GM06990 (cell line): Measurements from ENCODE around the gene SPCS3.
"Not testable (repeated sequence)": the region's sequence is repeated elsewhere in the genome, so short reads cannot be mapped to it uniquely, and the experiment has no call there.

Experiments
- DNase-seq: peaks from one replicate; pipeline ENCODE4 v3.0.0-alpha.2; 2011; ENCODE audit not compliant: insufficient read length; ENCODE audit errors: extremely low read depth
- H3K27me3 ChIP-seq: replicated peaks from 2 replicates; pipeline ENCODE4 v1.6.0; 2011; ENCODE audit warnings: low read length; ENCODE audit not compliant: control insufficient read depth, insufficient read depth
- H3K36me3 ChIP-seq: 2 replicates; pipeline ENCODE4 v1.5.1; 2011; ENCODE audit warnings: low read length; ENCODE audit not compliant: control insufficient read depth, insufficient read depth
- H3K4me3 ChIP-seq: replicated peaks from 2 replicates; pipeline ENCODE4 v1.5.1; 2011; ENCODE audit warnings: low read depth, mild to moderate bottlenecking, control low read depth, low read length
- TF ChIP-seq, protein P1 (sequence below): IDR thresholded peaks from 2 replicates; pipeline ENCODE4 v1.5.1; 2011; ENCODE audit warnings: low read length, control low read depth, mild to moderate bottlenecking, inconsistent platforms; ENCODE audit not compliant: insufficient read depth, poor library complexity, severe bottlenecking

The SPCS3 gene

GRCh38 chr4:176274441-176274840 lies 45.3 kb upstream of the SPCS3 start:
- DNase-seq, result no peak
- Histone ChIP-seq H3K4me3 (no peak overlapping the region), H3K27me3 (no peaks in the 10 kb centered on the region; the same call in 1 of the 2 replicates), H3K36me3 (no peaks in the 10 kb centered on the region)
- TF ChIP-seq, protein P1, sequence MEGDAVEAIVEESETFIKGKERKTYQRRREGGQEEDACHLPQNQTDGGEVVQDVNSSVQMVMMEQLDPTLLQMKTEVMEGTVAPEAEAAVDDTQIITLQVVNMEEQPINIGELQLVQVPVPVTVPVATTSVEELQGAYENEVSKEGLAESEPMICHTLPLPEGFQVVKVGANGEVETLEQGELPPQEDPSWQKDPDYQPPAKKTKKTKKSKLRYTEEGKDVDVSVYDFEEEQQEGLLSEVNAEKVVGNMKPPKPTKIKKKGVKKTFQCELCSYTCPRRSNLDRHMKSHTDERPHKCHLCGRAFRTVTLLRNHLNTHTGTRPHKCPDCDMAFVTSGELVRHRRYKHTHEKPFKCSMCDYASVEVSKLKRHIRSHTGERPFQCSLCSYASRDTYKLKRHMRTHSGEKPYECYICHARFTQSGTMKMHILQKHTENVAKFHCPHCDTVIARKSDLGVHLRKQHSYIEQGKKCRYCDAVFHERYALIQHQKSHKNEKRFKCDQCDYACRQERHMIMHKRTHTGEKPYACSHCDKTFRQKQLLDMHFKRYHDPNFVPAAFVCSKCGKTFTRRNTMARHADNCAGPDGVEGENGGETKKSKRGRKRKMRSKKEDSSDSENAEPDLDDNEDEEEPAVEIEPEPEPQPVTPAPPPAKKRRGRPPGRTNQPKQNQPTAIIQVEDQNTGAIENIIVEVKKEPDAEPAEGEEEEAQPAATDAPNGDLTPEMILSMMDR, result no peak

GRCh38 chr4:176276710-176277109 lies 43.1 kb upstream of the SPCS3 start:
- TF ChIP-seq, protein P1, result no peak
- DNase-seq, result no peak
- no peak overlapping the region for H3K4me3 ChIP-seq
- H3K36me3 ChIP-seq, result no peaks in the 10 kb centered on the region
- no peaks in the 10 kb centered on the region; the same call in 1 of the 2 replicates for H3K27me3 ChIP-seq

GRCh38 chr4:176277162-176277904 lies 42.4 kb upstream of the SPCS3 start:
- TF ChIP-seq, protein P1, result peak; percentile 62
- no peak for DNase-seq
- no peaks in the 10 kb centered on the region for H3K36me3 ChIP-seq
- no peak overlapping the region for H3K4me3 ChIP-seq
- H3K27me3 ChIP-seq, result no peaks in the 10 kb centered on the region; the same call in 1 of the 2 replicates

DNA sequence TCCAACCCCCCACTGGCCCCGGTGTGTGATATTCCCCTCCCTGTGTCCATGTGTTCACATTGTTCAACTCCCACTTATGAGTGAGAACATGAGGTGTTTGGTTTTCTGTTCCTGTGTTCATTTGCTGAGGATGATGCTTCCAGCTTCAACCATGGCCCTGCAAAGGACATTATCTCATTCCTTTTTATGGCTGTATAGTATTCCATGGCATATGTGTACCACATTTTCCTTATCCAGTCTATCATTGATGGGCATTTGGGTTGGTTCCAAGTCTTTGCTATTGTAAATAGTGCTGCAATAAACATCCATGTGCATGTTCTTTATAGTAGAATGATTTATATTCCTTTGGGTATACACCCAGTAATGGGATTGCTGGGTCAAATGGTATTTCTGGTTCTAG lies 40.2 kb upstream of the SPCS3 start:
- H3K36me3 ChIP-seq, DNase-seq, H3K4me3 ChIP-seq, H3K27me3 ChIP-seq: not testable (repeated sequence)

DNA sequence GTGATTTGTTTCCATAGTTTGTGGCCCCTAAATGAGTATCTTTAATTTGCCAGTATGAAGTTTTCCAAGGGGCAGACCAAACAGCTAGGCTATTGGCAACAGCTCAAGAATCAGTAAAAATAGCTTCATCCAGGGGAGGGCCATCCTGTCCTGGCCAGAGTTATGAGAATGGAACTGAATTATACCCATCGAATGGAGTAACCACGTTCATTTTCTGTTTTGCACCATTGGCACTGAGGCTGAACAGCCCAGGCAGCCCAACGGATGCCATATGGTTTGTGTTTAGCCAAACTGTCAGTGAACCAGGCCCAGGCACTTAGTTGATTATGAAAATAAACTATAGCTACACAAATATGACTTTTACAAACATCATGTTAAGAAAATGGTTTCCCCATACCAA lies 33.0 kb upstream of the SPCS3 start:
- TF ChIP-seq, protein P1, result no peak
- Histone ChIP-seq H3K27me3 (no peaks in the 10 kb centered on the region; the same call in 1 of the 2 replicates), H3K4me3 (no peak overlapping the region), H3K36me3 (no peaks in the 10 kb centered on the region)
- no peak for DNase-seq

GRCh38 chr4:176287546-176287945 lies 32.2 kb upstream of the SPCS3 start:
- TF ChIP-seq, protein P1, result no peak
- H3K27me3 ChIP-seq, result no peaks in the 10 kb centered on the region; the same call in 1 of the 2 replicates
- no peaks in the 10 kb centered on the region for H3K36me3 ChIP-seq
- no peak for DNase-seq
- H3K4me3 ChIP-seq, result no peak overlapping the region
